Endodermal cell (in vitro differentiated cells): ENCODE results near the gene LYSMD4. TPM values are rescaled to one million over a fixed set of nuclear protein-coding genes. Genes with fewer than 3 reads are reported as not detected.
A peak's percentile ranks its signal among the peaks of the same experiment; 100 is the strongest.
"Not testable (repeated sequence)": the region's sequence is repeated elsewhere in the genome, so short reads cannot be mapped to it uniquely, and the experiment has no call there.

ENCODE experiments used
- DNase-seq: peaks from one replicate; pipeline ENCODE4 v3.0.0-alpha.2; 2017
- H3K27ac ChIP-seq: 2 replicates; pipeline ENCODE4 v1.5.1; 2013; ENCODE audit warnings: mild to moderate bottlenecking, low read depth, low read length, moderate library complexity
- H3K27me3 ChIP-seq: 2 replicates; pipeline ENCODE4 v1.6.1; 2013; ENCODE audit warnings: mild to moderate bottlenecking, low read length, moderate library complexity; ENCODE audit not compliant: insufficient read depth, control insufficient read depth, poor library complexity, severe bottlenecking
- H3K36me3 ChIP-seq: 2 replicates; pipeline ENCODE4 v1.7.0; 2013; ENCODE audit warnings: mild to moderate bottlenecking, low read length, moderate library complexity; ENCODE audit not compliant: control insufficient read depth, insufficient read depth
- H3K4me1 ChIP-seq: one replicate; pipeline ENCODE4 v1.7.0; 2013; ENCODE audit warnings: low read length; ENCODE audit not compliant: control insufficient read depth, insufficient read depth
- H3K4me3 ChIP-seq: 2 replicates; pipeline ENCODE4 v1.5.1; 2013; ENCODE audit warnings: mild to moderate bottlenecking, low read length, moderate library complexity
- H3K9ac ChIP-seq: 2 replicates; pipeline ENCODE4 v1.6.1; 2013; ENCODE audit warnings: mild to moderate bottlenecking, low read length, moderate library complexity; ENCODE audit not compliant: poor library complexity, severe bottlenecking; ENCODE audit errors: extremely low read depth
- H3K9me3 ChIP-seq: 2 replicates; pipeline ENCODE4 v1.6.1; 2013; ENCODE audit warnings: mild to moderate bottlenecking, low read length, moderate library complexity; ENCODE audit not compliant: control insufficient read depth
- H3K27ac Mint-ChIP-seq: 2 replicates; pipeline ENCODE4 v1.8.0; 2020; ENCODE audit warnings: mixed read lengths
- H3K27me3 Mint-ChIP-seq: 2 replicates; pipeline ENCODE4 v1.8.0; 2021; ENCODE audit warnings: mild to moderate bottlenecking, mixed read lengths; ENCODE audit not compliant: insufficient read depth
- H3K36me3 Mint-ChIP-seq: 2 replicates; pipeline ENCODE4 v1.8.0; 2020; ENCODE audit warnings: low read depth, mixed read lengths
- H3K4me1 Mint-ChIP-seq: 2 replicates; pipeline ENCODE4 v1.8.0; 2020; ENCODE audit warnings: mixed read lengths
- H3K4me3 Mint-ChIP-seq: 2 replicates; pipeline ENCODE4 v1.8.0; 2020; ENCODE audit warnings: mild to moderate bottlenecking, moderate library complexity, mixed read lengths
- H3K9me3 Mint-ChIP-seq: 2 replicates; pipeline ENCODE4 v1.8.0; 2020; ENCODE audit warnings: mild to moderate bottlenecking, mixed read lengths
- WGBS, 2 experiments: methylation state at CpG; one replicate each; pipeline versions ENCODE4 v1.1.5 to v1.1.7; 2013; ENCODE audit warnings: missing lambda C conversion rate in 2 of 2, mixed read lengths in 1 of 2; ENCODE audit not compliant: insufficient coverage in 1 of 2, insufficient read length in 1 of 2; 5-methylcytosine and 5-hydroxymethylcytosine counted together
- long read RNA-seq, 4 experiments: library from polyadenylated mRNA in 2 of 4; library from RNA in 1 of 4; library from capped mRNA in 1 of 4; stranded (forward) in 3 of 4; unstranded in 1 of 4; transcript quantifications; one replicate each; pipeline ENCODE4 v2.0.0, GENCODE V29; 2020 to 2021; ENCODE audit warnings: inconsistent platforms in 1 of 4
- polyA plus RNA-seq, 2 experiments: library from polyadenylated mRNA; stranded (reverse); fragments of 50-300 nt; gene quantifications; one replicate each; pipeline ENCODE4 v1.2.3, GENCODE V29; 2013
- total RNA-seq, 2 donors: library from RNA; stranded (reverse); fragmentation: NEBNext Ultra II Directional in 1 of 2; extraction: Animal tissue kit (Norgen Biotek cat#: 25700) in 1 of 2; gene quantifications; 2 replicates in 1 of 2; 3 replicates in 1 of 2; pipeline ENCODE4 v1.2.1, GENCODE V29; 2021
- TF ChIP-seq, protein P1 (sequence below): fragments of 200-600 bp; sonication (generic); conservative IDR thresholded peaks from 2 replicates; pipeline ENCODE4 v1.5.0; 2021; ENCODE audit warnings: antibody characterized with exemption, mild to moderate bottlenecking

The LYSMD4 gene
- total RNA-seq = 10 to 100 TPM in 1 of 2 donors, 1 to 10 TPM in 1; 8.9 to 12.6 TPM
- polyA plus RNA-seq (2013, experiment 1 of 2) = 11.5 TPM
- 11.0 TPM for polyA plus RNA-seq (2013, experiment 2 of 2)
- long read RNA-seq, experiment 1, partial matches to known transcripts = 1 of 3 reads
- long read RNA-seq, experiment 1, other reads (novel, unspliced or antisense) = 2 of 3 reads
- long read RNA-seq, experiment 2, partial matches to known transcripts = 1 of 18 reads
- long read RNA-seq, experiment 2, other reads (novel, unspliced or antisense) = 15 of 18 reads
- long read RNA-seq, experiment 3, transcript LYSMD4-210 (2 exons, 2,431 nt) = major isoform, 16 of 112 reads
- long read RNA-seq, experiment 3, transcript LYSMD4-204 (3 exons, 2,672 nt) = minor isoform, 12 of 112 reads
- long read RNA-seq, experiment 3, partial matches to known transcripts = 31 of 112 reads
- long read RNA-seq, experiment 3, other reads (novel, unspliced or antisense) = 52 of 112 reads
- long read RNA-seq, experiment 4, partial matches to known transcripts = 0 of 3 reads
- long read RNA-seq, experiment 4, other reads (novel, unspliced or antisense) = 2 of 3 reads

GRCh38 chr15:99733268-99734039 lies at the start of gene LYSMD4:
Gene LYSMD4, minus strand, starts transcription at chr15:99733437. Its CDS starts 1,438 bp downstream, at chr15:99731999.
- Mint-ChIP-seq H3K27ac (peak within 1 kb of the TSS; percentile 94), H3K27me3 (peaks cover 42% of the 10 kb centered on the region), H3K36me3 (peaks cover 10% of the 10 kb centered on the region), H3K4me1 (peaks cover 23% of the 10 kb centered on the region), H3K4me3 (peak within 1 kb of the TSS; percentile 70), H3K9me3 (no peaks in the 10 kb centered on the region)
- H3K9ac ChIP-seq = peak within 1 kb of the TSS; percentile 35
- peaks cover 33% of the 10 kb centered on the region for H3K27me3 ChIP-seq
- 14 to 44% methylated on average over 23 to 69 of the region's 69 CpGs for WGBS, 2 experiments
- peak; percentile 99 for DNase-seq
- TF ChIP-seq, protein P1, sequence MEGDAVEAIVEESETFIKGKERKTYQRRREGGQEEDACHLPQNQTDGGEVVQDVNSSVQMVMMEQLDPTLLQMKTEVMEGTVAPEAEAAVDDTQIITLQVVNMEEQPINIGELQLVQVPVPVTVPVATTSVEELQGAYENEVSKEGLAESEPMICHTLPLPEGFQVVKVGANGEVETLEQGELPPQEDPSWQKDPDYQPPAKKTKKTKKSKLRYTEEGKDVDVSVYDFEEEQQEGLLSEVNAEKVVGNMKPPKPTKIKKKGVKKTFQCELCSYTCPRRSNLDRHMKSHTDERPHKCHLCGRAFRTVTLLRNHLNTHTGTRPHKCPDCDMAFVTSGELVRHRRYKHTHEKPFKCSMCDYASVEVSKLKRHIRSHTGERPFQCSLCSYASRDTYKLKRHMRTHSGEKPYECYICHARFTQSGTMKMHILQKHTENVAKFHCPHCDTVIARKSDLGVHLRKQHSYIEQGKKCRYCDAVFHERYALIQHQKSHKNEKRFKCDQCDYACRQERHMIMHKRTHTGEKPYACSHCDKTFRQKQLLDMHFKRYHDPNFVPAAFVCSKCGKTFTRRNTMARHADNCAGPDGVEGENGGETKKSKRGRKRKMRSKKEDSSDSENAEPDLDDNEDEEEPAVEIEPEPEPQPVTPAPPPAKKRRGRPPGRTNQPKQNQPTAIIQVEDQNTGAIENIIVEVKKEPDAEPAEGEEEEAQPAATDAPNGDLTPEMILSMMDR = no peak
- H3K27ac ChIP-seq = peak within 1 kb of the TSS; percentile 17
- peak within 1 kb of the TSS; percentile 83 for H3K4me3 ChIP-seq
- H3K4me1 ChIP-seq = peaks cover 7% of the 10 kb centered on the region
- peaks cover 10% of the 10 kb centered on the region for H3K36me3 ChIP-seq
- no peaks in the 10 kb centered on the region for H3K9me3 ChIP-seq

- not testable (repeated sequence) for H3K36me3 Mint-ChIP-seq, DNase-seq, H3K4me3 ChIP-seq, H3K9me3 Mint-ChIP-seq, H3K36me3 ChIP-seq, H3K9ac ChIP-seq, H3K9me3 ChIP-seq, H3K4me1 ChIP-seq, H3K27ac Mint-ChIP-seq, H3K4me3 Mint-ChIP-seq, H3K4me1 Mint-ChIP-seq, H3K27ac ChIP-seq, H3K27me3 Mint-ChIP-seq
- H3K27me3 ChIP-seq = peaks cover 13% of the 10 kb centered on the region
- WGBS, 2 experiments = 83% methylated on average over 1 of the region's 4 CpGs; no CpG with 5 or more reads in 1 of the 2 experiments
Observed at GRCh38 chr15:99782029-99782428, 48.8 kb upstream of the LYSMD4 start.

DNA sequence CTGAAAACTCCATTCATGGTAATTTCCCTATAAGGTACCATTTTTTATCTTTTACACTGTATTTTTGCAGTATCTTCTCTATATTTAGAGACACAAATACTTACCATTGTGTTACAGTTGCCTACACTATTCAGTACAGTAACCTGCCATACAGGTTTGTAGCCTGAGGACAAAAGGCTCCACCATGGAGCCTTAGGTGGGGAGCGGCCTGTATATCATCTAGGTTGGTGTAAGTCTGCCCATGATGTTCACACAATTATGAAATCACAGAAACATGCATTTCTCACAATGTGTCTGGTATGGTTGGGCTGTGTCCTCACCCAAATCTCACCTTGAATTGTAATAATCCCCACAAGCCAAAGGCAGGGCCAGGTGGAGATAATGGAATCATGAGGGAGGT lies 43.9 kb upstream of the LYSMD4 start:
- H3K36me3 Mint-ChIP-seq = no peaks in the 10 kb centered on the region
- no peak overlapping the region for H3K27ac Mint-ChIP-seq
- no peak overlapping the region for H3K4me3 ChIP-seq

More for the DNA sequence above, 43.9 kb upstream of the LYSMD4 start:
- H3K27me3 Mint-ChIP-seq = no peaks in the 10 kb centered on the region
- peaks cover 6% of the 10 kb centered on the region for H3K4me1 Mint-ChIP-seq
- no peak overlapping the region for H3K4me3 Mint-ChIP-seq
- no peaks in the 10 kb centered on the region for H3K9me3 ChIP-seq
- no peaks in the 10 kb centered on the region for H3K4me1 ChIP-seq
- no peaks in the 10 kb centered on the region for H3K9me3 Mint-ChIP-seq
- no peak overlapping the region for H3K27ac ChIP-seq
- DNase-seq = no peak
- no peaks in the 10 kb centered on the region for H3K27me3 ChIP-seq
- H3K9ac ChIP-seq = no peak overlapping the region
- no peaks in the 10 kb centered on the region for H3K36me3 ChIP-seq
- TF ChIP-seq, protein P1 = no peak
- WGBS, 2 experiments = 88% methylated on average over 1 of the region's 1 CpG; no CpG with 5 or more reads in 1 of the 2 experiments
